DND-41 (cell line): ENCODE results near the gene PRR14.

Experiments
- CTCF ChIP-seq: IDR thresholded peaks from 2 replicates; pipeline ENCODE4 v1.5.1; 2012; ENCODE audit warnings: borderline replicate concordance, low read length, moderate library complexity, mild to moderate bottlenecking; ENCODE audit not compliant: poor library complexity, severe bottlenecking; ENCODE audit errors: extremely low read depth
- EZH2 ChIP-seq: IDR thresholded peaks from 3 replicates; pipeline ENCODE4 v1.6.1; 2012; ENCODE audit warnings: borderline replicate concordance, low read depth, mild to moderate bottlenecking, moderate library complexity, low read length, inconsistent platforms; ENCODE audit not compliant: severe bottlenecking

- no peak for TF ChIP-seq CTCF
- no peak for TF ChIP-seq EZH2
These were observed 48.0 kb upstream of the PRR14 start for GRCh38 chr16:30602616-30603277.
